Stimulated activated CD4-positive, alpha-beta T cell treated with anti-CD3 and anti-CD28 coated beads, Interleukin-1b, Interleukin-23, amount 100 ng/mL, for 24 hours (primary cell): ENCODE data around the gene SUMO3.

Source experiments
- DNase-seq, 4 experiments: peaks; one replicate each; pipeline ENCODE4 v3.0.0-alpha.2; 2020; ENCODE audit warnings: low read depth in 4 of 4, low spot score in 1 of 4

Gene SUMO3

DNA sequence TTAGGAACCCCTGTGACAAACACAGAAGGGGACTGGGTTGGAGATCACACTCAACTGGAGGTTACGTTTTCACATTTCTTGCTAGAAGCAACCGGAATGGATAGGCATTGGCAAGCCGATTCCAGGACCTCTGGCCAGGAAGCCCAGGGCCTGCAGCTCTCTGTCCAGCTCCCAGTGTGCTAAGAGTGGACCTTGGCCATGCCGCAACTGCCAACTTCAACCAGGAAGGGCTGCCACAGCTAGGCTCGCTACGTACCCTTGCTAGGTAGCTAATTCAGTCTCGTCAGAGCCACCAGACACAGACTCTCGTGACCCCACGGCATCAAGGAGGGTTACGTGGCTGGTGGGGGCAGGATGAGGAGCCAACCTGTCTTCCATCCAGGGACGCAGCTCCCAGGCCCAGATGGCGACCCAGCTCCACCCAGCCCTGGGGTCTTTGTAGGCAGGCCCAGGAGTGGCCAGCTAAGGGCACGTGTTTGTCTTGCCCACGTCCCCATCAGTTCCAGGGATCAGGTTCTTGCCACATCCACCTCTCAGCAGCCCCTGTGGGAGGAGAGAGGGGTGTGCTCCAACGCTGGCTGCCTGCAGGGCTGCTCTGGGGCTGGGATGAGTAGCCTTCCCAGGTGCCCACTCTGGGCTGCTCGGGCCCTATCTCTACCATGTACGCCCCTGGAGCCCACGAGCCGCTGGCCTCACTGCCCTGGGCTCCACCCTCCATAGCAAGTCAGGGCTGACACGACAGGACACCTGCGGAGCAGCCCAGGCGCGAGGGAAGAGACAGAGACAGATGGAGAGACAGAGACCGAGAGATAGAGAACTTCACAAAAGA is 55.4 kb downstream of the SUMO3 start:
- DNase-seq: no peak

- no peak for DNase-seq
Observed at GRCh38 chr21:44761747-44762208, 56.1 kb downstream of the SUMO3 start.

- DNase-seq: no peak
Observed at GRCh38 chr21:44761011-44761729, 56.7 kb downstream of the SUMO3 start.

DNA sequence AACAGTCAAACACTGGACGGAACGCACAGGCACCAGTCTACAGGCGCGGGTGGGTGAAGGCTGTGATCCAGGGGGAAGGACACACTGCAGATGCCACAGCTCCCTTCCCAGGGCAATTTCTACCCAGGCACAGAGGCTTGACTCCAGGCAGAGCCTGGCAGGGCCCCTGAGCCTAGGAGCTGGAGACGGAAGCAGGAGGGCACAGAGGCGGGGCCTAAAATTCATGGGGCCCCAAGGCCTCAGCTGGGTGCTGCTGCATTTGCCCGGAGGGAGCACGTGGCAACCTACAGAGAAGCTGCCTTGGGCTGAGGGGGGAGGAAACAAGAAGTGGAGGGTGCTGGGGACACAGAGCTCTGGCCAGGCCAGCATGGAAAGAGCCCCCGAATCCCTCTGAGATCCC is 57.5 kb downstream of the SUMO3 start:
- DNase-seq: no peak

- DNase-seq: no peak
Observed at GRCh38 chr21:44759628-44760285, 58.1 kb downstream of the SUMO3 start.

DNA sequence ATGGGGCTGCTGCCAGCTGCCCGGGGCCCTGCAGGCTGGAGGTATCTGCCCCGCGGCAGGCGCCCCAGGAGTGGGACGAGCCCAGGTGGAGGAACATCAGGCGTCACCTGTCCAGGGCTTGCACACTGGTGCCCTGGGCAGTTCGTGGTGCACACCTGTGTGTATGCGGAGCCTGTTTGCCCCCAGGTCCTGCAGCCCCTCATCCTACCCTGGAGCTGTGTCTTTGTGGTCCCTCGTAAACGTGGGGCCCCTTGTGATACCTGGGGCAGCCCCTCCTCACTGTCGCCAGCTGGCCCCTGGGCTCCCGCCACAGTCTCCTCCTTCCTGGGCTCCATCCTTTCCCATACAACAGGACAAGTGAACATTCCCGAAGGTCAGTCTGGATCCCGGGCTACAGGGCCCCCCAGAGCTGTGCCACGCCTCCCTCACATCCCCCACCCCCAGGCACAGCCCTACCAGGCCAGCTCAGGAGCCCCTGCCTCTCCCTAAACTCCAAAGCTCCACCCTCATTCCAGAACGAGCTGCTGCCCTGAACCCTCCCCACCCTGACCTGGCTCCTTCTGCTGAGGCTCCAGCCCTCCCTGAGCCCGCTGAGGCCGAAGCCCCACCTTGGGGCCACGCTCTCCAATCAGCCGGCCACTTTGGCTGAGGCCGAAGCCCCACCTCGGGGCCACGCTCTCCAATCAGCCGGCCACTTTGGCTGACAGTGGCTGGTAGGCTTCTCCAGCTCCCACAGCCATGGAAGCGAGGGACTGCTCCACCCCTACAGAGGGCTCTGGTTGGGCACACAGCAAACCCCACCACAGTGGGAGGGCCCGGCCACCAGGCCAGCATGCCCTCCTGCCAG is 58.9 kb downstream of the SUMO3 start:
- no peak for DNase-seq

DNA sequence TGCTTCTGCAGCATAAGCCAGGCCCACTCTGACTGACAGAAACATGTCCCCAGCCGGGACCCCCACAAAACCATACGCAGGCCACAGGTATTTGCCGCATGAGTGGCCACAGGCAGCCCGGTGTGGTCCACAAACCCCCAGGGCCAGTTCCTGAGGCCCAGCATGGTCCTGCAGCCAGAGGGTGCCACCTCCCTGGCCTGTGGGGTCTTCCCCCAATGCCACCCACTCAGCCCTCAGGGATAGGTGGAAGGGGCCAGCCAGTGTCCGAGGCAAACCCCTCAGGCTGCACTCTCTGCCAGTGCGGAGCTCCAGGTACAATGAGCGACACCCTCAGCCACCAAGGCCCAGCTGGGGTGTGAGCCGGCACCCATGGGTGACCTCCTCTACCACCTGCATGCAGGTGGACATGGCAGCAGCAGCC is 59.7 kb downstream of the SUMO3 start:
- no peak for DNase-seq

DNA sequence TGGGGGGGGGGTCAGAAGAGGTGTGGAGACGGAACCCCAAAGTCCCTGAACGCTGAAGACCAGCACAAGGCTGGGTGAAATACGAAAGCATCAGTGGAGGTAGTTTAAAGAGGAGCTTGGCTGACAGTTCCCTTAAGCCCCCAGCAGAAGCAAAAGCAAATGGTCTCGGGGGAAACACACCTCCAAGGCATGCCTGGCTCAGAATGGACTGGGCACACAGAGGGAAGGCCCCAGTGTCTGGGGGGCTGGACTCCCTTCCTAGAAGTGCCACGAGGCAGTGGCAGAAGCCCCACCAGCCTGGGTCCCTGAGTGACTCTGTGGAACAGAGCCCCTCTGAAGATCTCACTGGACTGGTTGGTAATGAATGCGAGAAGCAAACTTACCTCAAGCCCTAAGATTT is 60.1 kb downstream of the SUMO3 start:
- DNase-seq: no peak

GRCh38 chr21:44756423-44757185 is 61.3 kb downstream of the SUMO3 start:
- no peak for DNase-seq
